ENCODE data around the gene CHRNA7.

Gene CHRNA7

GRCh38 chr15:32218666-32219065 is 188.4 kb downstream of the CHRNA7 start:
- no peak overlapping the region for H3K27ac ChIP-seq (ENCODE audit: low read depth, low read length, poor library complexity, severe bottlenecking)
- H3K79me2 ChIP-seq (ENCODE audit: insufficient read depth, low read length): no peaks in the 10 kb centered on the region
- no peak overlapping the region for H3K4me3 ChIP-seq (ENCODE audit: low read depth, low read length, poor library complexity, severe bottlenecking)
- TF ChIP-seq, protein P1, sequence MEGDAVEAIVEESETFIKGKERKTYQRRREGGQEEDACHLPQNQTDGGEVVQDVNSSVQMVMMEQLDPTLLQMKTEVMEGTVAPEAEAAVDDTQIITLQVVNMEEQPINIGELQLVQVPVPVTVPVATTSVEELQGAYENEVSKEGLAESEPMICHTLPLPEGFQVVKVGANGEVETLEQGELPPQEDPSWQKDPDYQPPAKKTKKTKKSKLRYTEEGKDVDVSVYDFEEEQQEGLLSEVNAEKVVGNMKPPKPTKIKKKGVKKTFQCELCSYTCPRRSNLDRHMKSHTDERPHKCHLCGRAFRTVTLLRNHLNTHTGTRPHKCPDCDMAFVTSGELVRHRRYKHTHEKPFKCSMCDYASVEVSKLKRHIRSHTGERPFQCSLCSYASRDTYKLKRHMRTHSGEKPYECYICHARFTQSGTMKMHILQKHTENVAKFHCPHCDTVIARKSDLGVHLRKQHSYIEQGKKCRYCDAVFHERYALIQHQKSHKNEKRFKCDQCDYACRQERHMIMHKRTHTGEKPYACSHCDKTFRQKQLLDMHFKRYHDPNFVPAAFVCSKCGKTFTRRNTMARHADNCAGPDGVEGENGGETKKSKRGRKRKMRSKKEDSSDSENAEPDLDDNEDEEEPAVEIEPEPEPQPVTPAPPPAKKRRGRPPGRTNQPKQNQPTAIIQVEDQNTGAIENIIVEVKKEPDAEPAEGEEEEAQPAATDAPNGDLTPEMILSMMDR (IDR thresholded peaks at IDR 0.05; ENCODE audit: low read length): no peak
- TF ChIP-seq EZH2 (IDR thresholded peaks at IDR 0.05; ENCODE audit: borderline replicate concordance, low read length): no peak
- H3K9me3 ChIP-seq (ENCODE audit: low read length): no peaks in the 10 kb centered on the region
- no peaks in the 10 kb centered on the region for H3K9me2 ChIP-seq (ENCODE audit: low read depth, low read length)
- H3K4me1 ChIP-seq (ENCODE audit: insufficient read depth, low read length, severe bottlenecking): no peaks in the 10 kb centered on the region
- no peaks in the 10 kb centered on the region for H3K36me3 ChIP-seq (ENCODE audit: insufficient read depth, low read length)
- no peak overlapping the region for H3K4me2 ChIP-seq (ENCODE audit: low read length)
- H3K27me3 ChIP-seq (ENCODE audit: insufficient read depth, low read length): no peaks in the 10 kb centered on the region
- no peak overlapping the region for H3K9ac ChIP-seq (ENCODE audit: low read length)
- H2AFZ ChIP-seq (ENCODE audit: low read length): no peak overlapping the region
- H4K20me1 ChIP-seq (ENCODE audit: insufficient read depth, low read length): no peaks in the 10 kb centered on the region
- no peaks in the 10 kb centered on the region for H3F3A ChIP-seq (ENCODE audit: insufficient read depth, low read length)

Measured in OCI-LY1 (cell line).